Choroid plexus epithelial cell (primary cell): Measurements from ENCODE around the gene NOL4L.
A peak's percentile ranks its signal among the peaks of the same experiment; 100 is the strongest.

ENCODE experiments used
- DNase-seq: peaks from one replicate; pipeline ENCODE4 v3.0.0-alpha.2; 2010; ENCODE audit warnings: low read depth
- H3K4me3 ChIP-seq: 2 replicates; pipeline ENCODE4 v1.5.1; 2011; ENCODE audit warnings: low read depth, mild to moderate bottlenecking, control low read depth, low read length, moderate library complexity
- TF ChIP-seq, protein P1 (sequence below): conservative IDR thresholded peaks from 2 replicates; pipeline ENCODE4 v1.5.1; 2011; ENCODE audit warnings: low read depth, mild to moderate bottlenecking, control low read depth, inconsistent platforms, low read length, moderate library complexity

The NOL4L gene

DNA sequence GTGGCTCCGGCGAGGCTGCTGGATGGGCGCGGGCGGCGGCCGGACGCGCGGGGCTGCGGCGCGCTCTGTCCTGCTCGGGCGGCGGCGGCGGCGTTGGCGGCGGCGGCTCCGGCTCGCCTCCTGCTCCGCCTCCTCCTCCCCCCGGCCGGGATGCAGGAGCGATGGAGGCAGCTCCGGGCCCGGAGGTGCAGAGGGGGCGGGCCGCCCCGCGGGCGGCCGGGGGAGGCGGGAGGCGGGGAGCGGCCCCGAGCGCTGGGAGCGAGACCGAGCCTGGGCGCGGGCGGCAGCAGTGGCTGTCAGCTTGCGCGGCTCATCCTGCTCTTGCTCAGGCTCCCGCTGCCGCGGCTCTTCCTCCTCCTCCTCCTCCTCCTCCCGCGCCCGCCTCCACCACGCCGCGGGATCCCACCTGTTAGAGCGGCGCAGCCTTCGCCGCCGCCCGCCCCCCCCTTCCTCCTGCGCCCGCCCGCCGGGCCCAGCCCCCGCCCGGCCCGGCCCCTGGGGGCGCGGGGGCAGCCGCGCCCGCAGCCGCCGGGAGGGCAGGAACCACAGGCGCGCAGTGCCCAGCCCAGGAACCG is at the start of gene NOL4L:
NOL4L (minus strand) TSS at position 323 of the 575 bp plus-strand sequence. CDS start 443 bp downstream, outside the sequence.
- peak within 1 kb of the TSS; percentile 82 for H3K4me3 ChIP-seq
- peak; percentile 44 for DNase-seq
- TF ChIP-seq, protein P1, sequence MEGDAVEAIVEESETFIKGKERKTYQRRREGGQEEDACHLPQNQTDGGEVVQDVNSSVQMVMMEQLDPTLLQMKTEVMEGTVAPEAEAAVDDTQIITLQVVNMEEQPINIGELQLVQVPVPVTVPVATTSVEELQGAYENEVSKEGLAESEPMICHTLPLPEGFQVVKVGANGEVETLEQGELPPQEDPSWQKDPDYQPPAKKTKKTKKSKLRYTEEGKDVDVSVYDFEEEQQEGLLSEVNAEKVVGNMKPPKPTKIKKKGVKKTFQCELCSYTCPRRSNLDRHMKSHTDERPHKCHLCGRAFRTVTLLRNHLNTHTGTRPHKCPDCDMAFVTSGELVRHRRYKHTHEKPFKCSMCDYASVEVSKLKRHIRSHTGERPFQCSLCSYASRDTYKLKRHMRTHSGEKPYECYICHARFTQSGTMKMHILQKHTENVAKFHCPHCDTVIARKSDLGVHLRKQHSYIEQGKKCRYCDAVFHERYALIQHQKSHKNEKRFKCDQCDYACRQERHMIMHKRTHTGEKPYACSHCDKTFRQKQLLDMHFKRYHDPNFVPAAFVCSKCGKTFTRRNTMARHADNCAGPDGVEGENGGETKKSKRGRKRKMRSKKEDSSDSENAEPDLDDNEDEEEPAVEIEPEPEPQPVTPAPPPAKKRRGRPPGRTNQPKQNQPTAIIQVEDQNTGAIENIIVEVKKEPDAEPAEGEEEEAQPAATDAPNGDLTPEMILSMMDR, result no peak

- DNase-seq, result peak; percentile 37
- TF ChIP-seq, protein P1, result no peak
- H3K4me3 ChIP-seq, result no peak overlapping the region
These were observed 49.1 kb upstream of the NOL4L start for GRCh38 chr20:32634041-32634805.

DNA sequence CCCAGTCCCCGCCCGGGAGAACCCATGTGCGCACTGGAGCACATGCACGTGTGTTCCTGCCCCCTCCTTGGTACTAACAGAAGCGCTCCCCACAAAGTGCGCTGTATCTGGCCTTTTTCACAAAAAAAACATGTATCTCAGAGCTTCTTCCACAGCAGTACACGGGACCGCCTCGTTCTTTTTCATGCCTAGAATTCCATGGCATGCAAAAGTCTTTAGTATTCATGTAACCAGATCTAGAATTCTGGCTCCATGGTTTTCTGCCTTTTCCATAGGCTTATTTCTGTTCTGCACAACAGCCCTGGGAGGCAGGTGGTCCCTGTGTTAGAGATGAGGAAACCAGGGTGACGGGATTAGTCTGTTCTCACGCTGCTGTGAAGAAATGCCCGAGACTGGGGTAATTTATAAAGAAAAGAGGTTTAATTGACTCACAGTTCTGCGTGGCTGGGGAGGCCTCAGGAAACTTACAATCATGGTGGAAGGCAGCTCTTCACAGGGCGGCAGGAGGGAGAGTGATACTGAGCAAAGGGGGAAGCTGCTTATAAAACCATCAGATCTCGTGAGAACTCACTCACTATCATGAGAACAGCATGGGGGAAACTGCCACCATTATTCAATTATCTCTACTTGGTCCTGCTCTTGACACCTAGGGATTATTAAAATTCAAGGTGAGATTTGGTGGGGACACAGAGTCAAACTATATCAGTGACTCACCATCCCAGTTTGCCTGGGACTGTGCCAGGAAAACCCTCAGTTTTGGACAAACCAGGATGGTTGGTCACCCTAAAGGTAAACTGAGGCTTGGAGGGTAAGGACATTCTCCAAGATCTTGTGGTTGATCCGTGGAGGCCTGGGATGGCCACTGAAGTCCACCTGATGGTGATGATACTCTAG is 47.6 kb upstream of the NOL4L start:
- TF ChIP-seq, protein P1, result no peak
- no peak overlapping the region for H3K4me3 ChIP-seq
- no peak for DNase-seq

- DNase-seq, result no peak
- TF ChIP-seq, protein P1, result no peak
- no peak overlapping the region for H3K4me3 ChIP-seq
These were observed 46.9 kb upstream of the NOL4L start for GRCh38 chr20:32631933-32632460.

GRCh38 chr20:32629813-32630212 is 44.7 kb upstream of the NOL4L start:
- no peak overlapping the region for H3K4me3 ChIP-seq
- TF ChIP-seq, protein P1, result no peak
- no peak for DNase-seq

DNA sequence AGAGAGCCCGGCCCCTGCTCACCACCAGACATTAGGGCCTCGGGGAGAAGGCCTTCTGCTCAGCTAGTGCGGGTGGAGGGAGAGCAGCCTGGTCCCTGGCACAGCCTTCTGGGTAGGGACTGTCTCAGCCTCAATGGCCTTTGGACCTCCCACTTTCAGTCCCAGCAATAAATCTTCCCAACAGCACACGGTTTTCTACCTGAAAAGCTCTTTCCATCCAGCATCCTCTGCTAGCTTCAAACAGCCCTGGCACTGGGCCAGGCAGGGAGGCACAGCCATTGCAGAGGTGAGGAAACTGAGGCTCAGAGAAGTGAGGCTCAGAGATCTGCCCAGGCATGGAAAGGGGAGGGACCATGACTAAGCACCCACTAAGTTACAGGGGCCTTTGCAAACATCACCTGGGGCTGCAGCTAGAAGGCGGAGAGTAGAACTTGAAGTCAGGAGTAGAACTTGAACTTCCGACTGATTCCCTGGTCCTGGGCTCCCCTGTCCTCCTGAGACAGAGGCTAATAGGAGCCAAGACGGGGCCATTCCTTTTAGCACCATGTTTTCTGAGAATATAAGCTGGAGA is 43.9 kb upstream of the NOL4L start:
- TF ChIP-seq, protein P1, result no peak
- DNase-seq, result no peak

More for the DNA sequence above, 43.9 kb upstream of the NOL4L start:
- H3K4me3 ChIP-seq, result no peak overlapping the region
